HFFc6 (cell line): ENCODE results near the gene CHAMP1. TPM values are rescaled to one million over a fixed set of nuclear protein-coding genes. Genes with fewer than 3 reads are reported as not detected.
"Not testable (repeated sequence)": the region's sequence is repeated elsewhere in the genome, so short reads cannot be mapped to it uniquely, and the experiment has no call there.

Source experiments
- DNase-seq: peaks from one replicate; pipeline ENCODE4 v3.0.0-alpha.2; 2018
- H3K27ac Mint-ChIP-seq: 2 replicates; pipeline ENCODE4 v1.8.0; 2020; ENCODE audit warnings: mild to moderate bottlenecking, mixed read lengths
- H3K27me3 Mint-ChIP-seq: 2 replicates; pipeline ENCODE4 v1.8.0; 2021; ENCODE audit warnings: mild to moderate bottlenecking, moderate library complexity, mixed read lengths; ENCODE audit not compliant: insufficient read depth
- H3K36me3 Mint-ChIP-seq: 2 replicates; pipeline ENCODE4 v1.8.0; 2021; ENCODE audit warnings: low read depth, mixed read lengths
- H3K4me1 Mint-ChIP-seq: 2 replicates; pipeline ENCODE4 v1.8.0; 2020; ENCODE audit warnings: low read depth, mixed read lengths
- H3K4me3 Mint-ChIP-seq: 2 replicates; pipeline ENCODE4 v1.8.0; 2020; ENCODE audit warnings: mild to moderate bottlenecking, moderate library complexity, mixed read lengths
- H3K9me3 Mint-ChIP-seq: 2 replicates; pipeline ENCODE4 v1.8.0; 2020; ENCODE audit warnings: mild to moderate bottlenecking, mixed read lengths
- total RNA-seq, 6 experiments: library from RNA; stranded (reverse); fragmentation: NEBNext Ultra II Directional; extraction: Animal tissue kit (Norgen Biotek cat#: 25700); gene quantifications; 2 replicates in 1 of 6; 3 replicates in 5 of 6; pipeline ENCODE4 v1.2.3, GENCODE V29; 2021
- TF ChIP-seq, protein P1 (sequence below): fragments of 200-600 bp; sonication (generic); IDR thresholded peaks from 2 replicates; pipeline ENCODE4 v1.5.0; 2021; ENCODE audit warnings: antibody characterized with exemption, mild to moderate bottlenecking

The CHAMP1 gene
- total RNA-seq, 6 experiments from 2014 or later = 27.7 to 34.2 (median 28.6) TPM

GRCh38 chr13:114334305-114335053 is 20.2 kb downstream of the CHAMP1 start:
- Mint-ChIP-seq H3K36me3 (no peaks in the 10 kb centered on the region), H3K9me3 (no peaks in the 10 kb centered on the region), H3K27ac (no peak overlapping the region), H3K4me1 (peaks cover 4% of the 10 kb centered on the region), H3K4me3 (no peak overlapping the region), H3K27me3 (peaks cover 4% of the 10 kb centered on the region)
- DNase-seq = no peak
- TF ChIP-seq, protein P1, sequence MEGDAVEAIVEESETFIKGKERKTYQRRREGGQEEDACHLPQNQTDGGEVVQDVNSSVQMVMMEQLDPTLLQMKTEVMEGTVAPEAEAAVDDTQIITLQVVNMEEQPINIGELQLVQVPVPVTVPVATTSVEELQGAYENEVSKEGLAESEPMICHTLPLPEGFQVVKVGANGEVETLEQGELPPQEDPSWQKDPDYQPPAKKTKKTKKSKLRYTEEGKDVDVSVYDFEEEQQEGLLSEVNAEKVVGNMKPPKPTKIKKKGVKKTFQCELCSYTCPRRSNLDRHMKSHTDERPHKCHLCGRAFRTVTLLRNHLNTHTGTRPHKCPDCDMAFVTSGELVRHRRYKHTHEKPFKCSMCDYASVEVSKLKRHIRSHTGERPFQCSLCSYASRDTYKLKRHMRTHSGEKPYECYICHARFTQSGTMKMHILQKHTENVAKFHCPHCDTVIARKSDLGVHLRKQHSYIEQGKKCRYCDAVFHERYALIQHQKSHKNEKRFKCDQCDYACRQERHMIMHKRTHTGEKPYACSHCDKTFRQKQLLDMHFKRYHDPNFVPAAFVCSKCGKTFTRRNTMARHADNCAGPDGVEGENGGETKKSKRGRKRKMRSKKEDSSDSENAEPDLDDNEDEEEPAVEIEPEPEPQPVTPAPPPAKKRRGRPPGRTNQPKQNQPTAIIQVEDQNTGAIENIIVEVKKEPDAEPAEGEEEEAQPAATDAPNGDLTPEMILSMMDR = no peak

DNA sequence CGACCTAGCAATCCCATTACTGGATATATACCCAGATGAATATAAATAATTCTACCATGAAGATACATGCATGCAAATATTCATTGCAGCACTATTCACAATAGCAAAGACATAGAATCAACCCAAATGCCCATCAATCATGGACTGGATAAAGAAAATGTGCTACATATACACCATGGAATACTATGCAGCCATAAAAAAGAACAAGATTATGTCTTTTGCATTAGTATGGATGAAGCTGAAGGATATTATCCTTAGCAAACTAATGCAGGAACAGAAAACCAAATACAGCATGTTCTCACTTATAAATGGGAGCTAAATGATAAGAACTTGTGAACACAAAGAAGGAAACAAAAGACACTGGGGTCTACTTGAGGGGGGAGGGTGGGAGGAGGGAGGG is 22.2 kb downstream of the CHAMP1 start:
- not testable (repeated sequence) for H3K27ac Mint-ChIP-seq, H3K36me3 Mint-ChIP-seq, H3K4me3 Mint-ChIP-seq, DNase-seq, H3K27me3 Mint-ChIP-seq, H3K9me3 Mint-ChIP-seq
- peaks cover 12% of the 10 kb centered on the region for H3K4me1 Mint-ChIP-seq

DNA sequence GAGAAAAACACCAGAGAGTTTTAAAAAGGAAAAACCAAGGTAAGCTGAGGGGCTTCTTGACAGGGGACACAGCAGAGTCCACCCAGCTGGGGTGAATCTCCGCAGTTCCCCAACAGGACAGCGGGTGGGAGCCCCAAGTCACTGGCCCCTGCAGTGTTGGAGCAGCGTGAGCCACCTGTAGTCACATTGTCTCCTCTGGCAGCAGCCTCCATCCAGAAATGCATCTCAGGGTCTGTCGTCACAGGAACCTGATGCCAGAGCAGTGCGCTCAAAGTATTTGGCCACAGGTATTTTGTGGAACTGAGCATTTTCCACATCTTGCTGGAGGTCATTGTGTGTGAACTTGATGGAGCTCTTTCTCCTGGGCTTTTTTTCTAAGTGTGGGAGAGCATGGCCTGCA is 24.7 kb downstream of the CHAMP1 start:
- TF ChIP-seq, protein P1 = no peak
- H3K4me1 Mint-ChIP-seq = peaks cover 22% of the 10 kb centered on the region
- peaks cover 7% of the 10 kb centered on the region; the same call in 1 of the 2 replicates for H3K36me3 Mint-ChIP-seq

DNA sequence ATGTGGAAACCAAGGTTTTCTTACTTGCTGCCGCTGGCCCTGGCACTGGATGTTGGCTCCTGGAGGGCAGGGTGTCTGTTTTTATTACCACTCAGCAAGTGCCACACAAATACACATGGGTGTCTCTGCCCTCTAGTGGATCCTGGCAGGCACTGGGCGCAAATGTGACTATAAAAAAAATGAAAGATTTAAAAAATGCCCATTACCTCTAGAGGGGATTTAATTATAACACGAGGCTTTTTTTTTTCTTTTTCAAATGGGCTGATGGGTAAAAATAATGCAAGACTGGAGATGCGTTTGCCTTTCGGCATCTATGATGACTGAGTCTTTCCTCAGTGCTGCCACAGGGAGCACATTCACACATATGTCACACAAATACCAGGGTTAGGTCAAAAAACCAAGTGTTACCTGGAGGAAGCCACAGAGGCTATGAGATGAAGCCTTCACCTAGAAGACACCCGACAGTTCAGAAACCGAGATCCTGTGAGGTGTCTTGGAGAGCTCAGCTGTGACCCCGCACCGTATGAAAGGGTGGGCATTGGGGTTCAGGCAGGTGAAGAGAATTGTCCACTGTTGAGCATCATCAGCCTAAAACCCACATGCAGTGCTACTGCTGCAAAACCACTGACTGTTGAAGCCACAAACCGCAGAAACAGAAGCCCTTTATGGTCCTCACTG is 25.7 kb downstream of the CHAMP1 start:
- H3K4me1 Mint-ChIP-seq = peaks cover 24% of the 10 kb centered on the region
- H3K4me3 Mint-ChIP-seq = 0 out of 2 replicates have a peak overlapping the region, but pooled peaks have one; percentile 28
- H3K9me3 Mint-ChIP-seq = peaks cover 16% of the 10 kb centered on the region
- no peak overlapping the region for H3K27ac Mint-ChIP-seq
- peaks cover 9% of the 10 kb centered on the region; the same call in 1 of the 2 replicates for H3K36me3 Mint-ChIP-seq
- H3K27me3 Mint-ChIP-seq = peaks cover 1% of the 10 kb centered on the region
- TF ChIP-seq, protein P1 = peak; percentile 84
- DNase-seq = peak; percentile 55

More for the DNA sequence above, 24.7 kb downstream of the CHAMP1 start:
- Mint-ChIP-seq H3K27ac (no peak overlapping the region), H3K4me3 (no peak overlapping the region), H3K27me3 (peaks cover 1% of the 10 kb centered on the region), H3K9me3 (peaks cover 15% of the 10 kb centered on the region)
- DNase-seq = no peak

- peaks cover 4% of the 10 kb centered on the region for H3K27me3 Mint-ChIP-seq
- peaks cover 16% of the 10 kb centered on the region for H3K9me3 Mint-ChIP-seq
- TF ChIP-seq, protein P1 = no peak
- H3K4me1 Mint-ChIP-seq = peaks cover 24% of the 10 kb centered on the region
- H3K4me3 Mint-ChIP-seq = no peak overlapping the region
- H3K36me3 Mint-ChIP-seq = peaks cover 9% of the 10 kb centered on the region; the same call in 1 of the 2 replicates
- DNase-seq = no peak
- H3K27ac Mint-ChIP-seq = no peak overlapping the region
Observed at GRCh38 chr13:114341003-114341777, 26.9 kb downstream of the CHAMP1 start.

GRCh38 chr13:114347256-114347655 is 33.0 kb downstream of the CHAMP1 start:
- not testable (repeated sequence) for H3K27ac Mint-ChIP-seq, H3K36me3 Mint-ChIP-seq, DNase-seq, H3K4me3 Mint-ChIP-seq
- Mint-ChIP-seq H3K4me1 (peaks cover 10% of the 10 kb centered on the region), H3K9me3 (peaks cover 15% of the 10 kb centered on the region), H3K27me3 (peaks cover 14% of the 10 kb centered on the region)
